HCT116 (cell line): ENCODE data around the gene RNU5B-1.

ENCODE experiments used
- EZH2 ChIP-seq: fragments of 200-600 bp; sonication (generic); IDR thresholded peaks from 2 replicates; pipeline ENCODE4 v1.6.1; 2017; ENCODE audit warnings: antibody characterized with exemption, mixed run types
- EZH2phosphoT487 ChIP-seq: fragments of 200-600 bp; IDR thresholded peaks from 2 replicates; pipeline ENCODE4 v1.6.1; 2018; ENCODE audit warnings: antibody characterized with exemption, borderline replicate concordance
- YY1 ChIP-seq: IDR thresholded peaks from 2 replicates; pipeline ENCODE4 v1.6.1; 2011; ENCODE audit warnings: low read length, low read depth, moderate library complexity, mild to moderate bottlenecking; ENCODE audit not compliant: insufficient replicate concordance; ENCODE audit errors: extremely low read depth
- ZNF274 ChIP-seq: fragments of 200-500 bp; sonication (Bioruptor generic); IDR thresholded peaks from 2 replicates; pipeline ENCODE4 v1.6.1; 2014; ENCODE audit warnings: mild to moderate bottlenecking, low read depth, low read length, inconsistent platforms
- TF ChIP-seq, protein P1 (sequence below): IDR thresholded peaks from 2 replicates; pipeline ENCODE4 v1.6.1; 2012; ENCODE audit warnings: low read depth
- TF ChIP-seq, protein P2 (sequence below), 3 experiments: fragments of 200-600 bp in 1 of 3; sonication (generic) in 1 of 3; IDR thresholded peaks in 2 of 3; conservative IDR thresholded peaks in 1 of 3; 2 replicates each; pipeline ENCODE4 v1.5.1; 2012 to 2017; ENCODE audit warnings: low read depth in 2 of 3, low read length in 2 of 3, antibody characterized with exemption in 1 of 3, borderline replicate concordance in 1 of 3, control low read depth in 1 of 3, mild to moderate bottlenecking in 1 of 3, mixed read lengths in 1 of 3, mixed run types in 1 of 3, moderate library complexity in 1 of 3; ENCODE audit not compliant: insufficient read depth in 1 of 3

DNA sequence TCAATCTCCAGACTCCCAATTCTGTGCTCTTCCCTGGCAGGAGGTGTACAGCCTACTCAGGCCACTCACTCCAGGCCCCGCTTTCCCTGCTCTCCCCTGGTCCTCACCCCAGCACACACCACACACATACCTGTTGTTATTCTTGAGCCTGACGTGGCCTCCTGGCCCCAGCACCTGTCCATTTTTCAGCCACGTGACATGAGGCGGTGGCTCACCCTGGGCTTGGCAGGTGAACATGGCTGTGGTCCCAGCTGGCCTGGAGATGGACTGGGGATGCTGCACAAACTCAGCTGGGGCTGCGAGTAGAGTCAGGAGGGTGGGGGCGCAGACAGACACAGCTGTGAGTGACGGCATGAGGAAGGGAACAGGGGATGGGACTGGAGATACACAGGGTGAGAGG lies 27.3 kb downstream of the RNU5B-1 start:
- no peak for TF ChIP-seq EZH2
- TF ChIP-seq, protein P1, sequence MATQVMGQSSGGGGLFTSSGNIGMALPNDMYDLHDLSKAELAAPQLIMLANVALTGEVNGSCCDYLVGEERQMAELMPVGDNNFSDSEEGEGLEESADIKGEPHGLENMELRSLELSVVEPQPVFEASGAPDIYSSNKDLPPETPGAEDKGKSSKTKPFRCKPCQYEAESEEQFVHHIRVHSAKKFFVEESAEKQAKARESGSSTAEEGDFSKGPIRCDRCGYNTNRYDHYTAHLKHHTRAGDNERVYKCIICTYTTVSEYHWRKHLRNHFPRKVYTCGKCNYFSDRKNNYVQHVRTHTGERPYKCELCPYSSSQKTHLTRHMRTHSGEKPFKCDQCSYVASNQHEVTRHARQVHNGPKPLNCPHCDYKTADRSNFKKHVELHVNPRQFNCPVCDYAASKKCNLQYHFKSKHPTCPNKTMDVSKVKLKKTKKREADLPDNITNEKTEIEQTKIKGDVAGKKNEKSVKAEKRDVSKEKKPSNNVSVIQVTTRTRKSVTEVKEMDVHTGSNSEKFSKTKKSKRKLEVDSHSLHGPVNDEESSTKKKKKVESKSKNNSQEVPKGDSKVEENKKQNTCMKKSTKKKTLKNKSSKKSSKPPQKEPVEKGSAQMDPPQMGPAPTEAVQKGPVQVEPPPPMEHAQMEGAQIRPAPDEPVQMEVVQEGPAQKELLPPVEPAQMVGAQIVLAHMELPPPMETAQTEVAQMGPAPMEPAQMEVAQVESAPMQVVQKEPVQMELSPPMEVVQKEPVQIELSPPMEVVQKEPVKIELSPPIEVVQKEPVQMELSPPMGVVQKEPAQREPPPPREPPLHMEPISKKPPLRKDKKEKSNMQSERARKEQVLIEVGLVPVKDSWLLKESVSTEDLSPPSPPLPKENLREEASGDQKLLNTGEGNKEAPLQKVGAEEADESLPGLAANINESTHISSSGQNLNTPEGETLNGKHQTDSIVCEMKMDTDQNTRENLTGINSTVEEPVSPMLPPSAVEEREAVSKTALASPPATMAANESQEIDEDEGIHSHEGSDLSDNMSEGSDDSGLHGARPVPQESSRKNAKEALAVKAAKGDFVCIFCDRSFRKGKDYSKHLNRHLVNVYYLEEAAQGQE, result no peak
- no peak for TF ChIP-seq YY1
- no peak for TF ChIP-seq ZNF274
- no peak for TF ChIP-seq EZH2phosphoT487
- TF ChIP-seq, protein P2, sequence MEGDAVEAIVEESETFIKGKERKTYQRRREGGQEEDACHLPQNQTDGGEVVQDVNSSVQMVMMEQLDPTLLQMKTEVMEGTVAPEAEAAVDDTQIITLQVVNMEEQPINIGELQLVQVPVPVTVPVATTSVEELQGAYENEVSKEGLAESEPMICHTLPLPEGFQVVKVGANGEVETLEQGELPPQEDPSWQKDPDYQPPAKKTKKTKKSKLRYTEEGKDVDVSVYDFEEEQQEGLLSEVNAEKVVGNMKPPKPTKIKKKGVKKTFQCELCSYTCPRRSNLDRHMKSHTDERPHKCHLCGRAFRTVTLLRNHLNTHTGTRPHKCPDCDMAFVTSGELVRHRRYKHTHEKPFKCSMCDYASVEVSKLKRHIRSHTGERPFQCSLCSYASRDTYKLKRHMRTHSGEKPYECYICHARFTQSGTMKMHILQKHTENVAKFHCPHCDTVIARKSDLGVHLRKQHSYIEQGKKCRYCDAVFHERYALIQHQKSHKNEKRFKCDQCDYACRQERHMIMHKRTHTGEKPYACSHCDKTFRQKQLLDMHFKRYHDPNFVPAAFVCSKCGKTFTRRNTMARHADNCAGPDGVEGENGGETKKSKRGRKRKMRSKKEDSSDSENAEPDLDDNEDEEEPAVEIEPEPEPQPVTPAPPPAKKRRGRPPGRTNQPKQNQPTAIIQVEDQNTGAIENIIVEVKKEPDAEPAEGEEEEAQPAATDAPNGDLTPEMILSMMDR (IDR thresholded peaks at IDR 0.05 in 2 of 3, conservative IDR thresholded peaks at IDR 0.05 in 1 of 3; ENCODE audit: borderline replicate concordance in 1 of 3, insufficient read depth in 1 of 3, low read depth in 2 of 3, low read length in 2 of 3), result no peak
